Lower leg skin (tissue), 4 donors: ENCODE results near the gene RNF181. TPM values are rescaled to one million over a fixed set of nuclear protein-coding genes. Genes with fewer than 3 reads are reported as not detected.
A peak's percentile ranks its signal among the peaks of the same experiment; 100 is the strongest.

Experiments
- DNase-seq, 2 donors: peaks; one replicate each; pipeline ENCODE4 v3.0.0-alpha.2; 2019; ENCODE audit warnings: low spot score in 2 of 2
- H3K4me3 ChIP-seq: fragments of 200-600 bp; sonication (generic); 2 replicates; pipeline ENCODE4 v1.5.1; 2017; ENCODE audit warnings: mild to moderate bottlenecking, low read depth; ENCODE audit not compliant: poor library complexity, severe bottlenecking
- CTCF ChIP-seq, 3 donors: fragments of 450-650 bp; IDR thresholded peaks; one replicate each; pipeline ENCODE4 v1.5.1; 2016; ENCODE audit warnings: antibody characterized with exemption in 3 of 3, mild to moderate bottlenecking in 3 of 3, moderate library complexity in 2 of 3
- POLR2A ChIP-seq, 2 donors: fragments of 450-650 bp; IDR thresholded peaks; one replicate each; pipeline ENCODE4 v1.6.1; 2016 to 2017; ENCODE audit warnings: antibody characterized with exemption in 2 of 2, mild to moderate bottlenecking in 1 of 2, moderate library complexity in 1 of 2
- WGBS, 2 donors: methylation state at CpG; one replicate each; pipeline ENCODE4 v1.1.5; 2018; 5-methylcytosine and 5-hydroxymethylcytosine counted together
- intact Hi-C: fragments of 100-400 bp; cut with DNase I; formaldehyde crosslinking; loops from one replicate; pipeline ENCODE4 v1.15.0; 2023; ENCODE audit warnings: low total_unique reads
- total RNA-seq, 4 donors: library from RNA; depleted of rRNA; stranded (reverse); fragments of >200 nt; gene quantifications; one replicate each; pipeline ENCODE4 v1.1.0, GENCODE V29; 2016

The RNF181 gene
- total RNA-seq, 4 donors from 2014 or later, result 63.1 to 114 (median 107) TPM

GRCh38 chr2:85604568-85605339 lies 9.2 kb downstream of the RNF181 start:
- no peak for TF ChIP-seq POLR2A (IDR thresholded peaks at IDR 0.05)
- 33 to 35% methylated on average over 6 of the region's 6 CpGs for WGBS, 2 donors
- DNase-seq, result no peak
- no peak overlapping the region for H3K4me3 ChIP-seq
- intact Hi-C loops, result no loop called here

DNA sequence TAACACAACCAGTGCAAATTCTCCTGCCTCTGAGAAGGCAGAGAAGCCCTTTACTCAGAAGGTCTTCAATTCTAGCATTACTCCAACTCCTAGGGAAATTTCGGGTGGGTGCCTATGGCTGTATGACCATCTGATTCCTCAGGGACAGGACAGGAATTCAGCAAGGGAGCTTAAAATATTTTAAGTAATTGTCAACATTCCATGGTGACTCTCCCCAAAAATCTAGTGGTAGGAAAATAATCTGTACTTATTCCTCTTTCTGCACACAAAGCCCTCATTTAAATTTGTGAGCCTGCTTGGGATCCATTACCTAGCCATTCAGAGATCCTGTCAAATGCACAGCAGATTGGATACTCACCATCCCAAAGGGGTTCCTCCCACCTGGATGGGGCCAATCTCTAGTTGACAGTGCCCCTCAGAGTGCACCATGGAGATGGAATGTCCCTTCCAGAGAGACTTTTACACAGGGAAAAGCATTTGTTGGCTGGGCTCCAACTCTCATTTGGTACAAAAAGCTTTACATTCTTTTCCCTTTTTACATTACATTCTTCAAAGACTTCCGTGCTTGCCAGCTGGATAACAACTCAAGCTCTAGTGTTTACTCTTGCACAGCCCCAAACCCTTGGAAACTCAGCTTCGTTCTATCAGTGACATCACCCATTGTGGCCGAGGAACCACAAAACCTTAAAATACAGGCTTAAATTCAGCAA lies 10.0 kb downstream of the RNF181 start:
- 46 to 49% methylated on average over 4 of the region's 4 CpGs for WGBS, 2 donors
- TF ChIP-seq POLR2A (IDR thresholded peaks at IDR 0.05) (no peak), CTCF (IDR thresholded peaks at IDR 0.05) (no peak)
- no peak overlapping the region for H3K4me3 ChIP-seq
- intact Hi-C loops, result no loop called here
- no peak for DNase-seq

DNA sequence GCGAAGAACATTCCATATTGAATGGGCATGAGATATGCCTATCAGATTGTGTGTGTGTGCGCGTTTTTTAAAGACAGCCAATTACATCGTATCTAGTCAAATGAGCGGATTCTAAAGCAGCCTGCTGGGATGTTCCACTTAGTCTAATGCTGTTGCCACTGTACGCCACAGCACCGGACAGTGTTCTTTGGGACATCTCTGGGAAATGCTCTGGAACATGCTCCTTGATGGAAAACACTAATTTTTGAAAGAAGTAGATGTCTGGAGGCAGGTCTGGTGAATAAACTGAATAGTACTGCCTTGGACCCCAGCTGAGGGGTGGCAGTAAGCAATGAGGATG lies 10.5 kb downstream of the RNF181 start:
- TF ChIP-seq CTCF (IDR thresholded peaks at IDR 0.05) (no peak), POLR2A (IDR thresholded peaks at IDR 0.05) (no peak)
- WGBS, 2 donors, result 71 to 78% methylated on average over 7 of the region's 7 CpGs
- H3K4me3 ChIP-seq, result no peak overlapping the region
- intact Hi-C loops, result no loop called here
- no peak for DNase-seq

- intact Hi-C loops, result no loop called here
- no peak for DNase-seq
- 76 to 78% methylated on average over 9 of the region's 9 CpGs for WGBS, 2 donors
- no peak for TF ChIP-seq CTCF (IDR thresholded peaks at IDR 0.05)
- TF ChIP-seq POLR2A (IDR thresholded peaks at IDR 0.05), result no peak
- H3K4me3 ChIP-seq, result no peak overlapping the region
Observed at GRCh38 chr2:85607268-85608215, 12.0 kb downstream of the RNF181 start.

GRCh38 chr2:85611217-85611704 lies 15.7 kb downstream of the RNF181 start:
- no peak for DNase-seq
- peak overlapping the region; percentile 84 for H3K4me3 ChIP-seq
- intact Hi-C loops, result no loop called here
- no peak for TF ChIP-seq POLR2A (IDR thresholded peaks at IDR 0.05)
- TF ChIP-seq CTCF (IDR thresholded peaks at IDR 0.05), result no peak
- WGBS, 2 donors, result 5 to 9% methylated on average over 22 to 24 of the region's 24 CpGs
